HEK293 (cell line): ENCODE data around the gene STPG3.

ENCODE experiments used
- CTCF ChIP-seq: fragments of 450-650 bp; formaldehyde crosslinking; IDR thresholded peaks from 2 replicates; pipeline ENCODE4 v1.5.1; 2016; ENCODE audit warnings: missing biosample characterization, missing genetic modification characterization
- REPIN1 ChIP-seq: fragments of 450-650 bp; formaldehyde crosslinking; IDR thresholded peaks from 2 replicates; pipeline ENCODE4 v1.5.1; 2017; ENCODE audit warnings: missing biosample characterization, missing genetic modification characterization, low read depth
- SETDB1 ChIP-seq: IDR thresholded peaks from one replicate; pipeline ENCODE4 v1.6.1; 2017; ENCODE audit warnings: mild to moderate bottlenecking, low read length, moderate library complexity, mixed read lengths; ENCODE audit not compliant: insufficient read length
- ZBTB49 ChIP-seq: fragments of 450-650 bp; formaldehyde crosslinking; IDR thresholded peaks from 2 replicates; pipeline ENCODE4 v1.5.1; 2016; ENCODE audit warnings: missing biosample characterization, missing genetic modification characterization, low read depth
- ZBTB6 ChIP-seq: fragments of 450-650 bp; formaldehyde crosslinking; IDR thresholded peaks from 2 replicates; pipeline ENCODE4 v1.5.1; 2017; ENCODE audit warnings: missing biosample characterization, missing genetic modification characterization
- ZBTB8A ChIP-seq: fragments of 450-650 bp; formaldehyde crosslinking; IDR thresholded peaks from 2 replicates; pipeline ENCODE4 v1.5.1; 2016; ENCODE audit warnings: missing biosample characterization, missing genetic modification characterization
- ZNF174 ChIP-seq: fragments of 450-650 bp; formaldehyde crosslinking; IDR thresholded peaks from 2 replicates; pipeline ENCODE4 v1.5.0; 2017; ENCODE audit warnings: missing biosample characterization, mild to moderate bottlenecking, missing genetic modification characterization
- ZNF449 ChIP-seq: fragments of 450-650 bp; formaldehyde crosslinking; IDR thresholded peaks from 2 replicates; pipeline ENCODE4 v1.5.1; 2017; ENCODE audit warnings: missing biosample characterization, mild to moderate bottlenecking, missing genetic modification characterization, moderate library complexity
- ZNF560 ChIP-seq: fragments of 450-650 bp; formaldehyde crosslinking; IDR thresholded peaks from 2 replicates; pipeline ENCODE4 v1.5.1; 2017; ENCODE audit warnings: missing biosample characterization, missing genetic modification characterization, borderline replicate concordance
- ZNF639 ChIP-seq: fragments of 450-650 bp; formaldehyde crosslinking; IDR thresholded peaks from 2 replicates; pipeline ENCODE4 v1.5.1; 2016; ENCODE audit warnings: missing biosample characterization, missing genetic modification characterization
- ZSCAN30 ChIP-seq: fragments of 450-650 bp; IDR thresholded peaks from 2 replicates; pipeline ENCODE4 v1.5.1; 2018; ENCODE audit warnings: missing biosample characterization, mild to moderate bottlenecking, missing genetic modification characterization, moderate library complexity

- no peak for TF ChIP-seq REPIN1 (tag by site-specific recombination)
- no peak for TF ChIP-seq ZNF639 (tag by site-specific recombination)
- no peak for TF ChIP-seq ZSCAN30 (tag by site-specific recombination)
- TF ChIP-seq CTCF (tag by site-specific recombination) = no peak
- no peak for TF ChIP-seq ZBTB8A (tag by site-specific recombination)
- TF ChIP-seq ZNF449 (tag by site-specific recombination) = no peak
- no peak for TF ChIP-seq ZNF560 (tag by site-specific recombination)
- no peak for TF ChIP-seq ZBTB49
- TF ChIP-seq SETDB1 = no peak
- no peak for TF ChIP-seq ZNF174 (tag by site-specific recombination)
- TF ChIP-seq ZBTB6 (tag by site-specific recombination) = no peak
These were observed 22.7 kb downstream of the STPG3 start for GRCh38 chr9:137273611-137274320.
